Right lobe of liver (tissue), 6 donors: ENCODE measurements around the gene CTAGE4. TPM values are rescaled to one million over a fixed set of nuclear protein-coding genes. Genes with fewer than 3 reads are reported as not detected.
"Not testable (repeated sequence)": the region's sequence is repeated elsewhere in the genome, so short reads cannot be mapped to it uniquely, and the experiment has no call there.

ENCODE experiments used
- ATAC-seq, 4 donors: fragments of 200-7000 bp; cut with Tn5 transposase; one replicate each; pipeline ENCODE4 v1.9.1; 2020; ENCODE audit warnings: mild to moderate bottlenecking in 4 of 4, moderate library complexity in 4 of 4
- DNase-seq, 3 donors: peaks; one replicate each; pipeline ENCODE4 v3.0.0-alpha.2; 2020
- H3K27ac ChIP-seq, 3 donors: fragments of 200-600 bp; one replicate each; pipeline ENCODE4 v1.8.0; 2022
- H3K27me3 ChIP-seq, 2 donors: fragments of 200-600 bp; one replicate each; pipeline ENCODE4 v1.8.0; 2022
- H3K36me3 ChIP-seq, 4 donors: fragments of 200-600 bp; sonication (generic) in 1 of 4; one replicate each; pipeline versions ENCODE4 v1.5.1 to v1.8.0; 2017 to 2022; ENCODE audit warnings: control low read depth in 1 of 4
- H3K4me1 ChIP-seq, 4 donors: fragments of 200-600 bp; sonication (generic) in 1 of 4; one replicate each; pipeline versions ENCODE4 v1.5.1 to v1.8.0; 2017 to 2022; ENCODE audit warnings: control low read depth in 1 of 4
- H3K4me3 ChIP-seq, 3 donors: fragments of 200-600 bp; one replicate each; pipeline ENCODE4 v1.8.0; 2022
- H3K9me3 ChIP-seq, 4 donors: fragments of 200-600 bp; sonication (generic) in 1 of 4; one replicate each; pipeline versions ENCODE4 v1.5.1 to v1.8.0; 2017 to 2022; ENCODE audit warnings: control low read depth in 1 of 4
- POLR2A ChIP-seq: fragments of 450-650 bp; IDR thresholded peaks from one replicate; pipeline ENCODE4 v1.6.1; 2017; ENCODE audit warnings: antibody characterized with exemption, mild to moderate bottlenecking
- whole genome bisulfite sequencing: methylation state at CpG from one replicate; pipeline ENCODE4 v1.1.6; 2018; ENCODE audit warnings: low coverage, low lambda C conversion rate; ENCODE audit not compliant: insufficient coverage; ENCODE audit errors: missing lambda C conversion rate; 5-methylcytosine and 5-hydroxymethylcytosine counted together
- intact Hi-C, 2 donors: fragments of 100-400 bp; cut with DNase I; formaldehyde crosslinking; loops; one replicate each; pipeline versions ENCODE4 v1.11.2 to v1.14.1; 2022
- long read RNA-seq: library from polyadenylated mRNA; unstranded; transcript quantifications from one replicate; pipeline ENCODE4 v2.0.0, GENCODE V29; 2019
- total RNA-seq, 6 experiments: library from RNA; depleted of rRNA in 2 of 6; stranded (reverse); fragments of >200 nt in 2 of 6; fragmentation: NEBNext Ultra II Directional in 3 of 6; extraction: Animal tissue kit (Norgen Biotek cat#: 25700) in 3 of 6; gene quantifications; one replicate each; pipeline versions ENCODE4 v1.1.0 to v1.2.4, GENCODE V29; 2016 to 2023
- TF ChIP-seq, protein P1 (sequence below), 4 donors: fragments of 200-600 bp in 3 of 4; fragments of 450-650 bp in 1 of 4; IDR thresholded peaks; one replicate each; pipeline versions ENCODE4 v1.5.1 to v1.8.0; 2016 to 2022; ENCODE audit warnings: antibody characterized with exemption in 4 of 4, mild to moderate bottlenecking in 2 of 4
- donor health status: DM: no; HTN: yes; CAD: no.
- donor health status: DM: no; HTN: no; CAD: no.
- donor health status: DM: no; HTN: no; CAD: no.
- donor health status: DM: no; HTN: yes; CAD: no.
- donor health status: DM: no; HTN: yes; CAD: no.

CTAGE4 gene, protein sequence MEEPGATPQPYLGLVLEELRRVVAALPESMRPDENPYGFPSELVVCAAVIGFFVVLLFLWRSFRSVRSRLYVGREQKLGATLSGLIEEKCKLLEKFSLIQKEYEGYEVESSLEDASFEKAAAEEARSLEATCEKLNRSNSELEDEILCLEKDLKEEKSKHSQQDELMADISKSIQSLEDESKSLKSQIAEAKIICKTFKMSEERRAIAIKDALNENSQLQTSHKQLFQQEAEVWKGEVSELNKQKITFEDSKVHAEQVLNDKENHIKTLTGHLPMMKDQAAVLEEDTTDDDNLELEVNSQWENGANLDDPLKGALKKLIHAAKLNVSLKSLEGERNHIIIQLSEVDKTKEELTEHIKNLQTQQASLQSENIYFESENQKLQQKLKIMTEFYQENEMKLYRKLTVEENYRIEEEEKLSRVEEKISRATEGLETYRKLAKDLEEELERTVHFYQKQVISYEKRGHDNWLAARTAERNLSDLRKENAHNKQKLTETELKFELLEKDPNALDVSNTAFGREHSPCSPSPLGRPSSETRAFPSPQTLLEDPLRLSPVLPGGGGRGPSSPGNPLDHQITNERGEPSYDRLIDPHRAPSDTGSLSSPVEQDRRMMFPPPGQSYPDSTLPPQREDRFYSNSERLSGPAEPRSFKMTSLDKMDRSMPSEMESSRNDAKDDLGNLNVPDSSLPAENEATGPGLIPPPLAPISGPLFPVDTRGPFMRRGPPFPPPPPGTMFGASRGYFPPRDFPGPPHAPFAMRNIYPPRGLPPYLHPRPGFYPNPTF
- total RNA-seq, result 1 to 10 TPM; 2.1 to 4.5 (median 3.5) TPM
- long read RNA-seq, result 0 reads

DNA sequence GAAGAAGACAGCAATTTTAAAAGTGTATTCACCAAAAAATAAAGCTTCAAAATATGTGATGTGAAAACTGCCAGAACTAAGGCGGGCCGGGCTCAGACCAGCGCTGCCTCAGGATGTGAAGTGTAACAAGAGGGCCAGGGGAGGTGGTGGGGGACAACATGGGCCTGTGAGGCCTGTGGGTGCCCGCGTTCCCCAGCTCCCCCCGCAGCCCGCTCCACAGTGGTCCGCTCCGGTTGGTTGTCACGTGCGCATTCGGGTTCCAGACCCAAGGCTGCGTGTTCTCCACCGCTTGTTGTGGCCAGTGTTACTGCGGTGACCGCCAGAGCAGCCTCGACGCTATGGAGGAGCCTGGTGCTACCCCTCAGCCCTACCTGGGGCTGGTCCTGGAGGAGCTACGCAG, at the start of gene CTAGE4:
TSS of gene CTAGE4 (plus strand) at position 301 of the 400 bp plus-strand sequence. CDS start at position 339, 38 bp downstream.
- DNase-seq, ATAC-seq, intact Hi-C loops, H3K4me3 ChIP-seq, H3K27me3 ChIP-seq, H3K9me3 ChIP-seq, H3K4me1 ChIP-seq, H3K36me3 ChIP-seq, H3K27ac ChIP-seq: not testable (repeated sequence)
- WGBS, result no CpG with 5 or more reads among the region's 19 CpGs

DNA sequence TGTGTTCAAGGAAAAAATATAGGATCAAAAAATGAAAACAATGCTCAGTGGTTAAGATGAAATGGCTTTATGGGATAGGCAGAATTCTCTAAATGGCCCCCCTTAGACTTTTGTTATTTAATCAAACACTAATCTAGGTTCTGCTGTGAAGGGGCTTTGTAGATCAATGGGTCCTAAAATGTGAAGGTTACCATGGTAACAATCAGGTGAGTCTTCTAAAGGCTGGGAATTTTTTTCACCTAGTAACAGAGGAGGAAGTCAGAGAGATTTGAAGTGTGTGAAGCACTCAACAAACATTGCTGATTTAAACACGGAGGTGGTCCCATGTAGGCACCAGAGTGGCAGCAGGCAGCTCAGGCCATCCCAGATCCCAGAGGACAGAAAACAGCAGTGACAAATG, 49.1 kb upstream of the CTAGE4 start:
- TF ChIP-seq, protein P1, sequence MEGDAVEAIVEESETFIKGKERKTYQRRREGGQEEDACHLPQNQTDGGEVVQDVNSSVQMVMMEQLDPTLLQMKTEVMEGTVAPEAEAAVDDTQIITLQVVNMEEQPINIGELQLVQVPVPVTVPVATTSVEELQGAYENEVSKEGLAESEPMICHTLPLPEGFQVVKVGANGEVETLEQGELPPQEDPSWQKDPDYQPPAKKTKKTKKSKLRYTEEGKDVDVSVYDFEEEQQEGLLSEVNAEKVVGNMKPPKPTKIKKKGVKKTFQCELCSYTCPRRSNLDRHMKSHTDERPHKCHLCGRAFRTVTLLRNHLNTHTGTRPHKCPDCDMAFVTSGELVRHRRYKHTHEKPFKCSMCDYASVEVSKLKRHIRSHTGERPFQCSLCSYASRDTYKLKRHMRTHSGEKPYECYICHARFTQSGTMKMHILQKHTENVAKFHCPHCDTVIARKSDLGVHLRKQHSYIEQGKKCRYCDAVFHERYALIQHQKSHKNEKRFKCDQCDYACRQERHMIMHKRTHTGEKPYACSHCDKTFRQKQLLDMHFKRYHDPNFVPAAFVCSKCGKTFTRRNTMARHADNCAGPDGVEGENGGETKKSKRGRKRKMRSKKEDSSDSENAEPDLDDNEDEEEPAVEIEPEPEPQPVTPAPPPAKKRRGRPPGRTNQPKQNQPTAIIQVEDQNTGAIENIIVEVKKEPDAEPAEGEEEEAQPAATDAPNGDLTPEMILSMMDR (IDR thresholded peaks at IDR 0.05), result no peak
- no peak for TF ChIP-seq POLR2A
- peaks cover 0 to 5% (median 0%) of the 10 kb centered on the region in 4 donors for H3K4me1 ChIP-seq
- intact Hi-C loops, result no loop called here
- H3K9me3 ChIP-seq, result no peaks in the 10 kb centered on the region
- H3K27me3 ChIP-seq, result no peaks in the 10 kb centered on the region
- 89% methylated on average over 1 of the region's 1 CpG for WGBS
- no peak overlapping the region for H3K27ac ChIP-seq
- no peak overlapping the region for H3K4me3 ChIP-seq
- no peaks in the 10 kb centered on the region for H3K36me3 ChIP-seq
- no peak for ATAC-seq
- no peak for DNase-seq

DNA sequence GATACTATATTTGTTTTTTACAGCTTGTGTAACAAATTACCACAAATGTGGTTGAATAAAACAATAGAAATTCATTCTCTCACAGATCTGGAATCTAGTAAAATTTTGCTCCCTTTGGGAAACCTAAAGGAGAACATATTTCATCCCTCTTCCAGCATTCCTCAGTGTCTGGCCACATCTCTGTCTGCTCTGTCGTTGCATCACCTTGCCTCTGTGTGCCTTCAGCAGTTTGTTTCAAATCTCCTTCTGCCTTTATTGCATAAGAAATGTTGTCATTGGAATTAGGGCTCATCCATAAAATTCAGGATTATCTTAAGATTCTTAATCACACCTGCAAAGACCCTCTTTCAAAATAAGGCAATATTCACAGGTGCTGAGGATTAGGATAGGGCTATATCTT, 45.8 kb upstream of the CTAGE4 start:
- 30% methylated on average over 1 of the region's 1 CpG for WGBS
- H3K36me3 ChIP-seq, result no peaks in the 10 kb centered on the region
- no peak overlapping the region for H3K27ac ChIP-seq
- no peak for TF ChIP-seq POLR2A
- TF ChIP-seq, protein P1 (IDR thresholded peaks at IDR 0.05), result no peak
- peak in 2 of 4 donors; percentile 42 to 58 for ATAC-seq
- no peak overlapping the region for H3K4me3 ChIP-seq
- DNase-seq, result no peak
- no peaks in the 10 kb centered on the region for H3K9me3 ChIP-seq
- peaks cover 0 to 5% (median 0%) of the 10 kb centered on the region in 4 donors for H3K4me1 ChIP-seq
- H3K27me3 ChIP-seq, result no peaks in the 10 kb centered on the region
- intact Hi-C loops, result no loop called here

DNA sequence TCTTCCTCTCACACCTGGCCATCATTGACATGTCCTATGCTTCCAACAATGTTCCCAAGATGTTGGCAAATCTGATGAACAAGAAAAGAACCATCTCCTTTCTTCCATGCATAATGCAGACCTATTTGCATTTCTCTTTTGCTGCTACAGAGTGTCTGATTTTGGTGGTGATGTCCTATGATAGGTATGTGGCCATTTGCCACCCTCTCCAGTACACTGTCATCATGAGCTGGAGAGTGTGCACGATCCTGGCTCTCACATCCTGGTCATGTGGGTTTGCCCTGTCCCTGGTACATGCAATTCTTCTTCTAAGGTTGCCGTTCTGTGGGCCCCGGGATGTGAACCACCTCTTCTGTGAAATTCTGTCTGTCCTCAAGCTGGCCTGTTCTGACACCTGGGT, 41.1 kb upstream of the CTAGE4 start:
- Histone ChIP-seq H3K4me3 (no peak overlapping the region), H3K36me3 (no peaks in the 10 kb centered on the region), H3K27me3 (no peaks in the 10 kb centered on the region), H3K27ac (no peak overlapping the region), H3K4me1 (peaks cover 0 to 3% (median 0%) of the 10 kb centered on the region in 4 donors), H3K9me3 (no peaks in the 10 kb centered on the region)
- 67% methylated on average over 2 of the region's 3 CpGs for WGBS
- ATAC-seq, result peak in 1 of 4 donors; percentile 38
- no peak for TF ChIP-seq POLR2A
- TF ChIP-seq, protein P1 (IDR thresholded peaks at IDR 0.05), result no peak
- DNase-seq, result no peak
- intact Hi-C loops, result no loop called here

DNA sequence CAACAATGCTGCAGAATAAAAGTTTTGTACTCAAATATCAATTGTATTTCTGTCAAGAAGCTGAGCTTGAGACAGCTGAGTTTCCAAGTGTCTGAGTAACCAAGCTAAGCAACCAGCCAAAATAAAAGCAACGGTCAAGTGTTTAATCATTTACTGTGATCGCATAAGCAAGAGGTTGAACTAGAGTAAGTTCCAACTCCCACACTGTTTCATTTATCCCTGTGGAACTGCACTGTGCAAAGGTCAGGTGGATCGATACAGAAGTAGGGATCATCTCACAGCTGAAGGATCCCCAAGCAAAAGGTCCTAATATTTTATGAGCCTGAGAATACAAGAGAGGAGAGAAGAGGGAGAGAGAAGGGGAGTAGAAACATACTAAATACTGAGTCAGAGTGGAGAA, 38.8 kb upstream of the CTAGE4 start:
- 14% methylated on average over 3 of the region's 3 CpGs for WGBS
- intact Hi-C loops, result no loop called here
- no peak overlapping the region for H3K27ac ChIP-seq

More for the DNA sequence above, 38.8 kb upstream of the CTAGE4 start:
- Histone ChIP-seq H3K27me3 (no peaks in the 10 kb centered on the region), H3K9me3 (peaks cover 0 to 9% (median 0%) of the 10 kb centered on the region in 4 donors), H3K36me3 (no peaks in the 10 kb centered on the region), H3K4me3 (no peak overlapping the region), H3K4me1 (peaks cover 0 to 3% (median 0%) of the 10 kb centered on the region in 4 donors)
- ATAC-seq, result peak; percentile 34 to 96 (median 92)
- no peak for DNase-seq
- no peak for TF ChIP-seq POLR2A
- TF ChIP-seq, protein P1 (IDR thresholded peaks at IDR 0.05), result no peak
